Dendritic cell treated with granulocyte-macrophage colony-stimulating factor and Interleukin-4, amounts not matched to agents 40 ng/mL and 50 ng/mL, for 4 days (primary cell): ENCODE measurements around the gene SLC39A13.

ENCODE experiments used
- H3K27ac Mint-ChIP-seq: one replicate; pipeline ENCODE4 v1.8.0; 2022; ENCODE audit warnings: mild to moderate bottlenecking, mixed read lengths
- H3K27me3 Mint-ChIP-seq: one replicate; pipeline ENCODE4 v1.8.0; 2022; ENCODE audit warnings: mild to moderate bottlenecking, mixed read lengths
- H3K36me3 Mint-ChIP-seq: one replicate; pipeline ENCODE4 v1.8.0; 2022; ENCODE audit warnings: low read depth, mixed read lengths
- H3K4me1 Mint-ChIP-seq: one replicate; pipeline ENCODE4 v1.8.0; 2022; ENCODE audit warnings: low read depth, mixed read lengths
- H3K4me3 Mint-ChIP-seq: one replicate; pipeline ENCODE4 v1.8.0; 2022; ENCODE audit warnings: mild to moderate bottlenecking, moderate library complexity, mixed read lengths
- H3K9me3 Mint-ChIP-seq: one replicate; pipeline ENCODE4 v1.8.0; 2022; ENCODE audit warnings: mixed read lengths
- intact Hi-C: fragments of 100-400 bp; cut with micrococcal nuclease; formaldehyde crosslinking; loops from one replicate; pipeline ENCODE4 v1.15.0; 2022

SLC39A13 gene

DNA sequence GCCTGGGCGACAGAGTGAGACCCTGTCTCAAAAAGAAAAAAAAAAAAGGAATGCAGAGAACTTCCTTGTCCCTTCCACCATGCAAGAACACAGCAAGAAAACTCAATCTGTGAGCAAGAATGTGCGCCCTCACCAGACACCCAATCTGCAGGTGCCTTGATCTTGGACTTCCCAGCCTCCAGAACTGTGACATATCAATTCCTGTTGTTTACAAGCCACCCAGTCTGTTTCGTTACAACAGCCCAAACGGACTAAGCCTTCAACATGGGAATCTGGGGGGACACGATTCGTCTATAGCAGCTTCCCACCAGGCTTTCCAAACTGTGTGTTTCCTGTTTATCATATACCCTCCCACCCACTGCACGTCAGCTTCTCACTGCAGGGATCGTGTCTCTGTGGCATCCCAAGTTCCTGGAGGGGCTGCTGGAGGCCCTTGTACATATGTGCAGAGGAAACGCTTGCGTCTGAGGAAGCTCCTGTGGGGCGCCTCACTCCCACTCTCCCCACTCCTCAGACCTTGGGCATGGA, 28.9 kb downstream of the SLC39A13 start:
- Mint-ChIP-seq H3K36me3 (peaks cover 6% of the 10 kb centered on the region), H3K9me3 (no peaks in the 10 kb centered on the region), H3K4me3 (no peak overlapping the region), H3K27ac (no peak overlapping the region), H3K27me3 (no peaks in the 10 kb centered on the region), H3K4me1 (no peaks in the 10 kb centered on the region)
- intact Hi-C loops: no loop called here

DNA sequence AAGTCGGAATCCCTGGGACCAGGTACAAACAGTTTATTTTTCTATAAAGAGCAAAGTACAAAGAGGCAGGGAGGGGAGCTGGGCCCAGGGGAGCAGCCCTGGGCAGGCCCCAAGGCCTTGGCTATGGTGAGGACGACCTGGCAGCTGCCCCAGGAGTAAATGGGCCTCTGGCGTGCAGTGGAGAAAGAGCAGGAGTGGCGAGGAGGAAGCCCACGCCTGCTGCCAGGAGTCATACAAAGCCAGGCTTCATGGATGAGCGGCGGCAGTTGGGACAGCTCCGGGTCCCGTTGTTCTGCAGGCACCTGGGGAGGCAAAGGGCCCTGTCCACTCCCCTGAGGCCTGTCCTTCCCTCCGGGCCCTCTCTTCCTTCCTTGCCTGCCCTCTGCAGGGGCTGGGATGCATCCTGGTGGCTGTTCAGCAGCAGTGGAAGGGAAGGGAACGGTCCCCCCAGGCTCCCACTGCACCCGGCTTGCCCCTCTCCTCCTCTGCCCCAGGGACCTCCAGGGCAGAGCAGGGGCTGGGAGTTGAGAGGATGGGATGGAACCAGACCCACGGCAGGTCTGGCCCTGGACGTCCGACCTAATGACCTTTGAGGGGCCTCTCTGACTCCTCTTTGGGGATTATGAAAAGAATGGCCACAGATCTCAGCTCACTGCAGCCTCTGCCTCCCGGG, 29.5 kb downstream of the SLC39A13 start:
- no peaks in the 10 kb centered on the region for H3K9me3 Mint-ChIP-seq
- H3K27me3 Mint-ChIP-seq: no peaks in the 10 kb centered on the region
- intact Hi-C loops: no loop called here
- peaks cover 6% of the 10 kb centered on the region for H3K36me3 Mint-ChIP-seq
- H3K4me3 Mint-ChIP-seq: no peak overlapping the region
- no peak overlapping the region for H3K27ac Mint-ChIP-seq
- H3K4me1 Mint-ChIP-seq: no peaks in the 10 kb centered on the region

DNA sequence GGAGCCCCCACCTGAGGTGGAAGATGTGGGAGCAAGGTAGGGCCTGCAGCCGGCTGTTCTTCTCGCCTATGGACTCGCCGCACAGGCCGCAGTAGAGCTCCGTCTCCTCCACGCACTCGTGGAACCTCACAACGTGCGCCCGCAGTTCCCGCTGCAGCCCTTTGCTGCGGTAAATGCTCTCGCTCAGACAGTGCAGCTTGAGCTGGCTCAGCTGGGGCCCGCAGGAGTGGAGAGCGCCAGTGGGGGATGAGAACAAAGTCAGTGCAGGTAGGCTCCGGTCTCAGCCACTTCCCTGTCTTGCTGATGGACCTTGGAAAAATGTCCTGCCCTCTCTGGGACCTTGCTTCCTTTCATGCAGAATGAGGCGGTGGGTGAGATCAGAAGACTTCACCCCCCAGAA, 30.3 kb downstream of the SLC39A13 start:
- H3K27me3 Mint-ChIP-seq: no peaks in the 10 kb centered on the region
- no peaks in the 10 kb centered on the region for H3K9me3 Mint-ChIP-seq
- H3K4me1 Mint-ChIP-seq: no peaks in the 10 kb centered on the region
- H3K36me3 Mint-ChIP-seq: peaks cover 6% of the 10 kb centered on the region
- no peak overlapping the region for H3K4me3 Mint-ChIP-seq
- no peak overlapping the region for H3K27ac Mint-ChIP-seq
- intact Hi-C loops: no loop called here

DNA sequence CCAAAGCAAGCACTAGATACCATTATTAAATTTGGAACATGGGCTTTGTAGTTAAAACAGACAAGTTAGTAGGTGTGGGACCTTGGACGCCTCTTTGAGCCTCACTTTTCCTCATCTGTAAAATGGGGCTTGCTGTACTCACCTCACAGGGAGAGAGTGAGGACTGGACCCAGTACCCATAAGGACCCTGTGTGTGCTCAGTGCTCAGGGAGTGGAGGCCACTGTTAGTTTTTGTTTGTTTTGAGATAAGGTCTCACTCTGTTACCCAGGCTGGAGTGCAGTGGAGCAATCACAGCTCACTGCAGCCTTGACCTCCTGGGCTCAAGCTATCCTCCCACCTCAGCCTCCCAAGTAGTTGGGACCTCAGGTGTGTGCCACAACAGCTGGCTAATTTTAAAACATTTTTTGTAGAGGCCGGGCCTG, 31.7 kb downstream of the SLC39A13 start:
- no peaks in the 10 kb centered on the region for H3K9me3 Mint-ChIP-seq
- intact Hi-C loops: no loop called here
- no peaks in the 10 kb centered on the region for H3K4me1 Mint-ChIP-seq
- peaks cover 6% of the 10 kb centered on the region for H3K36me3 Mint-ChIP-seq
- no peaks in the 10 kb centered on the region for H3K27me3 Mint-ChIP-seq
- no peak overlapping the region for H3K4me3 Mint-ChIP-seq
- no peak overlapping the region for H3K27ac Mint-ChIP-seq

DNA sequence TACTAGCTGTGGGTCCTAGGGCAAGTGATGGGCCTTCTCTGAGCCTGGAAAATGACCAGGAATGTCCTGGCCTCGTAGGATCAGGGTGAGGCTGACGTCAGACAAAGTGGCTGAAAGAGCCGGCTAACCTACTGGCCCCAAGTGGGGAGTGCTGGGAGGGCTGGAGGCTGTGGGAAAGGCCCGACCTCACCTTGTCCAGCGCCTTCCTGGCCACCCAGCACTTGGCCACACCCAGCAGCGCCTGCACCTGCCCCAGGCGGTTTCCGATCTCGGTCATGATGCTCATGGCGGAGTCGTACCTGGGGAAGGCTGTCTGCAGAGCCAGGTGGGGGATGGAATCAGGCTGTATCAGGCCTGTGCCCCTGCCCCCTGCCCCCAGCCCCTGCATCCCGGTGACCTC, 33.0 kb downstream of the SLC39A13 start:
- H3K4me1 Mint-ChIP-seq: no peaks in the 10 kb centered on the region

DNA sequence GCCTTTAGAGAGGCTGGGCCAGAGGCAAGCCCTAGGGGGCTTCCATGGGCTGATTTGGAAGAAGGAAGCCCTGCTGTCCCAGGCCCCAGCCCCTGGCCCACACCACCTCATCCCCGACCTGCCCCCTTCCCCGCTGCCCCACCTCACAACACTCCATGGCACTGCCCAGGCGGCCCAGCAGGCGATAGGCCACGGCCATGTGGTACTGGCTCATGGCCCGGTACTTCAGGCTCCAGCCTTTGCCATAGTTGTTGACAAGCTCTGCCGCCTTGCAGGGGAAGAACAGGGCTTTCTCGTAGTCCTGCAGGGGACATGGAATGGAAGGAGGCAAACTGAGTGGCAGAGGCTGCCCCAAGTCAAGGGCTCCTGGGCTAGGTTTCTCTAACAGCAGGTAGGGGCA, 34.1 kb downstream of the SLC39A13 start:
- Mint-ChIP-seq H3K4me1 (no peaks in the 10 kb centered on the region), H3K9me3 (no peaks in the 10 kb centered on the region), H3K36me3 (peaks cover 10% of the 10 kb centered on the region), H3K27ac (no peak overlapping the region), H3K4me3 (no peak overlapping the region), H3K27me3 (no peaks in the 10 kb centered on the region)
- intact Hi-C loops: no loop called here

More for the DNA sequence above, 33.0 kb downstream of the SLC39A13 start:
- Mint-ChIP-seq H3K4me3 (no peak overlapping the region), H3K36me3 (peaks cover 6% of the 10 kb centered on the region), H3K9me3 (no peaks in the 10 kb centered on the region), H3K27me3 (no peaks in the 10 kb centered on the region), H3K27ac (no peak overlapping the region)
- intact Hi-C loops: no loop called here

DNA sequence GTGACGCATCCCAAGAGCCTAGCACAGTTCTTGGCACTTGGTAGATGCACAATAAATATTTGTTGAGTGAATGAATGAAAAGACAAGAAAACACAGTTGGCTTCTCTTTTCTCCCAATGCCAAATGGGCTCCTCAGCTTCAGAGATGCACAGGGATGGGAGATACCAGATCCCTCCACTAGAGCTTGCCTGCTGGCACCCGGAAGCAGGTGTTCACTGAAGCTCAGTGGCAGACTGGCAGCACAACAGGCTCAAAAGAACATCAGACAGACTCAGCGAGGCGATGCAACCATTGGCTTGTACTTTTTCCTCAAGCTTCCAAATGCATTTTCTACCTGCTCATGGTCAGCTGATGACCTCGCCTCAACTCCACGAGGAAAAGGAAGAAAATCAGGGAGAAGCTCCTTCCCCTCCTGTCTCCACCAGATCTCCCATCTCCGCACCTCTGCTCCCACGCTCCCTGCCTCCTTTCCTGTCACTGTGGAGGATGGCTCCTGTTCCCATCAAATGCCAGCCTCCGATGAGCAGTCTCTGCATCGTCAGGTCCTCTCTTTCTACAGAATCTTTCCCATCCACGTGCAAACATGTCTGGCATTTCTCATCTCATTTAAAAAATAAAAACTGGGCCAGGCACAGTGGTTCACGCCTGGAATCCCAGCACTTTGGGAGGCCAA, 34.8 kb downstream of the SLC39A13 start:
- H3K27ac Mint-ChIP-seq: no peak overlapping the region

DNA sequence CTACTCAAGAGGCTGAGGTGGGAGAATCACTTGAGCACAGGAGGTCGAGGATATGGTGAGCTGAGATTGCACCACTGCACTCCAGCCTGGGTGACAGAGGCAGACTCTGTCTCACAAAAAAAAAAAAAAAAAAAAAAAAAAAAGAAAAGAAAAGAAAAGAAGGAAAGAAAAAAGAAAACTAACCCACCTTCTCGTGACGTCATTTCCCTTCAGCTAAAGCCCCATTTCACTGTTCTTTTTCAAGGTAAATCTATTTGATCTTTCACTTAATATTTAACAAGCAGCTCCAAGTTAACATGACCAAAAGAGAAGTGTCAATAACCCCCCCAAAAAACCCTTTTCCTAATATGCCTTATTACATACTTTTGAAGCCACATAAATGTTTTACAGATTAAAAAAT, 35.4 kb downstream of the SLC39A13 start:
- Mint-ChIP-seq H3K27ac (no peak overlapping the region), H3K4me3 (no peak overlapping the region), H3K4me1 (no peaks in the 10 kb centered on the region), H3K27me3 (no peaks in the 10 kb centered on the region), H3K9me3 (no peaks in the 10 kb centered on the region), H3K36me3 (peaks cover 21% of the 10 kb centered on the region)
- intact Hi-C loops: no loop called here

More for the DNA sequence above, 34.8 kb downstream of the SLC39A13 start:
- intact Hi-C loops: no loop called here
- Mint-ChIP-seq H3K4me1 (no peaks in the 10 kb centered on the region), H3K36me3 (peaks cover 16% of the 10 kb centered on the region), H3K9me3 (no peaks in the 10 kb centered on the region), H3K4me3 (no peak overlapping the region), H3K27me3 (no peaks in the 10 kb centered on the region)

DNA sequence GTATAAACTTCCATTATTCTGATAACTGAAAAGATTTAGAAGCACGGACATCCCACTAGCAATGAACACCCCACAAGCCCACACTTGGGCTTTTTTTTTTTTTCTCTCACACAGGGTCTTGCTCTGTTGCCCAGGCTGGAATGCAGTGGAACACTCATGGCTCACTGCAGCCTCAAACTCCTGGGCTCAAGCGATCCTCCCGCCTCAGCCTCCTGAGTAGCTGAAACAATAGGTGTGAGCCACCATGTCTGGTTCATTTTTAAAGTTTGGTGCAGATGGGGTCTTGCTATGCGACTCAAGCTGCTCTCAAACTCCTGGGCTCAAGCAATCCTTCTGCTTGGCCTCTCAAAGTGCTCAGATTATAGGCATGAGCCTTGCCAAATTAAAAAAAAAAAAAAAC, 37.5 kb downstream of the SLC39A13 start:
- Mint-ChIP-seq H3K27me3 (no peaks in the 10 kb centered on the region), H3K27ac (no peak overlapping the region), H3K4me1 (no peaks in the 10 kb centered on the region), H3K9me3 (no peaks in the 10 kb centered on the region), H3K36me3 (peaks cover 23% of the 10 kb centered on the region), H3K4me3 (no peak overlapping the region)
- intact Hi-C loops: no loop called here

DNA sequence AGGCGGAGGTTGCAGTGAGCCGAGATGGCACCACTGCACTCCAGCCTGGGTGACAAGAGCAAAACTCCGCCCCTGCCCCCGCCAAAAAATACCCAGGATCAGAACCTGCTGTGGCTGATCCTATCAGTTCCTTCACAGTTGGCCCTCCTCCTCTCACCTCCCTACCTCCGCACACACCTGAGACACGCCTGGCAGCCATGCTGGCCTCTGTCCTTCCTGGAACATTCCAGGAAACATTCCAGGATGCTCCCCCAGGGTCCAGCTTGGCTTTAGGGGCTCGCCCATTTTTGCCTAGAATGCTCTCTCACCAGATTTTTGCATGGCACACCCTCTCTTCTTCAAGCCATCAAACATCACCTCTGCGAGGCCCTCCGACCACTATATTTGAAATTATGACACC, 38.4 kb downstream of the SLC39A13 start:
- H3K27me3 Mint-ChIP-seq: no peaks in the 10 kb centered on the region
- H3K4me1 Mint-ChIP-seq: no peaks in the 10 kb centered on the region
- H3K27ac Mint-ChIP-seq: no peak overlapping the region
- no peaks in the 10 kb centered on the region for H3K9me3 Mint-ChIP-seq
- H3K4me3 Mint-ChIP-seq: no peak overlapping the region
- intact Hi-C loops: no loop called here
- peaks cover 18% of the 10 kb centered on the region for H3K36me3 Mint-ChIP-seq

DNA sequence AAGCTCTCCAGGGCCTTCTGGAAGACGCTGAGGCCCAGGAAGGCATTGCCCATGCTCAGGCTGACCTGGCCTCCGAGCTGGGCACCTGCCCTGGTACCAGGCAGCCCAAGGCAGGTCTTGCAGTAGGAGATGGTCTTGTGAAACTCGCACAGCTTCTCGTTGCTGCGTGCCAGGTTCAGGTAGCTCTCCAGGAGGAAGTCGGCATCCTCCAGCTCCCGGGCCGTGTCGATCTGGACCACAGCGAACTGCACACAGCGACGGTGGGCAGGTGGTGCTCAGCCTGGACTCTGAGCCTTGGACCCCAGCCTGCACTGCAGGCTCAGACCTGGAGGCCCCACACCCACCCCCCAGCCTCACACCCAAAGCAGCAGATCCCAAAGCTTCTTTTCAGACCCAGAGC, 39.5 kb downstream of the SLC39A13 start:
- H3K27ac Mint-ChIP-seq: no peak overlapping the region
- peaks cover 22% of the 10 kb centered on the region for H3K36me3 Mint-ChIP-seq
- intact Hi-C loops: no loop called here
- no peaks in the 10 kb centered on the region for H3K27me3 Mint-ChIP-seq
- H3K4me3 Mint-ChIP-seq: no peak overlapping the region
- no peaks in the 10 kb centered on the region for H3K9me3 Mint-ChIP-seq
- H3K4me1 Mint-ChIP-seq: no peaks in the 10 kb centered on the region

DNA sequence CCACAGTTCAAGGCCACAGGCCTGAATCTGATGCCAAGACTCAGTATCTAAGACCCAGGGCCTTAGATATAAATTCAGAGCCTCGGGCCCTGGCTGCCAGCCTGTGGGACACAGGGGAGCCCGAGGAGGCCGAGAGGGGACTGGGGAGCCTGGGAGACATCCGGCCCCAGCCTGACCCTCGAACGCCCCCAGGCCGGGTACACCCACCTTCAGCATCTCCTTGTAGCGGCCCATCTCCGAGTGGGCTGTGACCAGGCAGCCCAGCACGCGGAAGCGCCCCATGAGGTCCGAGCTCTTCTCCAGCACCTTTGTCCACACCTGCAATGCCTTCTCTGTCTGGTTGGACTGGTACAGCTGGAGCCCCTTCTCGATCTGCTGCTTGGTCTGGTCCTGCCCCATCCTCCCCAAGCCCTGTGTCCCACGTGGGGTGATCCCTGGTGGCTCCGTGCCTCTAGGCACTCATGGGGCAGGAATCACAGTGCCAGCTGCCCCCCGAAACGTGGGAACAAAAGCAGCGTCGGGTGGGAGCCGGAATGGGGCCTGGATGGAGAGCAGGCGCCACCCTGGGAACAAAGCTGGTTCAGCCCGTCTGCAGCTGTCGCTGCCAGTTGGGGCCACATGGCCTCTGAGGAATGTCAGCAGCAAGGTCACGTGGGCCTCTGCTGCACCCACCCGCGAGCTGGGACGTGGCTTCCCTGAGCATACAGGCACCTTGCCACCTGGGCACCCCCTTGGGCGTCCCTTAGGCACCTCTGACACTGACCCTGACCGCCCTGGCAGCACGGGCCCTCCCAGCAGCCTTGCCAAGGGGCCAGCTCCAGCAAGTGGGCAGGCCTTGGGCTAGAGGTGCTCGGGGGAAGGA, 40.4 kb downstream of the SLC39A13 start, which contains the start of gene RAPSN:
Gene RAPSN (minus strand): TSS at position 571 of the 862 bp plus-strand sequence. CDS start 172 bp downstream, at position 399.
- intact Hi-C loops: no loop called here
- H3K9me3 Mint-ChIP-seq: no peaks in the 10 kb centered on the region
- H3K36me3 Mint-ChIP-seq: peaks cover 25% of the 10 kb centered on the region
- H3K27ac Mint-ChIP-seq: no peak within 1 kb of the TSS
- H3K27me3 Mint-ChIP-seq: no peaks in the 10 kb centered on the region
- H3K4me3 Mint-ChIP-seq: no peak within 1 kb of the TSS
- no peaks in the 10 kb centered on the region for H3K4me1 Mint-ChIP-seq

DNA sequence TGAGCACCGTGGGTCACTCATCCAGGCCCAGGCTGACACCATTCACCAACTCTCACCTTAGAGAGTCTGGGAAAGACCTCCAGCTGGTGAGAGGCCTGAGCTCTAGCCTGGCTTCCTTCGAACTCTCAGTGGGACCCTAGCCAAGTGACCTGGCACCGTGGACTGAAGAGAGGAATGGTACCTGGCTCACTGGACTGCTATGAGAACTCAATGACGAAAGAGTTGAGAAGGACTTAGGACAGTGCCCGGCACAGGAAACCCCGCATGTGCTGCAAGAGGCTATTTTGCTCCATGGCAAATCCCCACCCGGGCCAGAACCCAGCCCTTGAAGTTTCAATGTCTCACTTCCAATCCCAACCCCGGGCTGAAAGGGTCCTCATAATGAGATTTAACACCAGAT, 41.2 kb downstream of the SLC39A13 start:
- intact Hi-C loops: no loop called here
- H3K9me3 Mint-ChIP-seq: no peaks in the 10 kb centered on the region

DNA sequence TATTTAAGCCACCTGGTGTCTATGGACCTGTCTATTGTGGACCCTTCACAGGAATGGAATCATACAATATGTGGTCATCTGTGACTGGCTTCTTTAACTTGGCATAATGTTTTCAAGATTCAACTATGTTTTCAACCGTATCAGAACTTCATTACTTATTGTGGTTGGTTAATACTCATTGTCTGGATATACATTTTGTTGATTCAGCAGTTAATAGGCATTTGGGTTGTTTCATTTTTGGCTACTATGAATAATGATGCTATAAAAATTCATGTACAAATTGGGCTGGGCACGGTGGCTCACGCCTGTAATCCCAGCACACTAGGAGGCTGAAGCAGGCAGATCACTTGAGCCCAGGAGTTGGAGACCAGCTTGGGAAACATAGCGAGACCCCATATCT, 43.0 kb downstream of the SLC39A13 start:
- intact Hi-C loops: no loop called here
- Mint-ChIP-seq H3K36me3 (peaks cover 37% of the 10 kb centered on the region), H3K27me3 (no peaks in the 10 kb centered on the region), H3K4me1 (peaks cover 7% of the 10 kb centered on the region), H3K9me3 (no peaks in the 10 kb centered on the region), H3K27ac (no peak overlapping the region), H3K4me3 (no peak overlapping the region)

More for the DNA sequence above, 41.2 kb downstream of the SLC39A13 start:
- Mint-ChIP-seq H3K27me3 (no peaks in the 10 kb centered on the region), H3K4me3 (no peak overlapping the region), H3K27ac (no peak overlapping the region), H3K4me1 (peaks cover 1% of the 10 kb centered on the region), H3K36me3 (peaks cover 30% of the 10 kb centered on the region)
